Activated naive CD4-positive, alpha-beta T cell treated with anti-CD3 and anti-CD28 coated beads, Interleukin-2, amount 50 U/mL, for 72 hours (primary cell): ENCODE measurements around the gene SPTB. TPM values are rescaled to one million over a fixed set of nuclear protein-coding genes. Genes with fewer than 3 reads are reported as not detected.

Experiments
- ATAC-seq, 2 donors: fragments of 150-1000 bp; cut with Tn5 transposase; 2 replicates each; pipeline ENCODE4 v1.10.0; 2021; ENCODE audit warnings: mild to moderate bottlenecking in 2 of 2, moderate library complexity in 2 of 2
- DNase-seq, 2 donors: peaks; one replicate each; pipeline ENCODE4 v3.0.0; 2021 to 2022; ENCODE audit warnings: low spot score in 2 of 2
- H3K27ac Mint-ChIP-seq, 2 donors: one replicate each; pipeline ENCODE4 v1.8.0; 2022; ENCODE audit warnings: mild to moderate bottlenecking in 2 of 2, mixed read lengths in 2 of 2
- H3K36me3 Mint-ChIP-seq, 2 donors: one replicate each; pipeline ENCODE4 v1.8.0; 2022; ENCODE audit warnings: mixed read lengths in 2 of 2
- H3K9me3 Mint-ChIP-seq, 2 donors: one replicate each; pipeline ENCODE4 v1.8.0; 2022; ENCODE audit warnings: mixed read lengths in 2 of 2
- total RNA-seq, 2 donors: library from RNA; stranded (reverse); gene quantifications; one replicate each; pipeline ENCODE4 v1.2.3, GENCODE V29; 2022

SPTB gene
- total RNA-seq, 2 donors from 2014 or later = 0.41 to 0.66 TPM

DNA sequence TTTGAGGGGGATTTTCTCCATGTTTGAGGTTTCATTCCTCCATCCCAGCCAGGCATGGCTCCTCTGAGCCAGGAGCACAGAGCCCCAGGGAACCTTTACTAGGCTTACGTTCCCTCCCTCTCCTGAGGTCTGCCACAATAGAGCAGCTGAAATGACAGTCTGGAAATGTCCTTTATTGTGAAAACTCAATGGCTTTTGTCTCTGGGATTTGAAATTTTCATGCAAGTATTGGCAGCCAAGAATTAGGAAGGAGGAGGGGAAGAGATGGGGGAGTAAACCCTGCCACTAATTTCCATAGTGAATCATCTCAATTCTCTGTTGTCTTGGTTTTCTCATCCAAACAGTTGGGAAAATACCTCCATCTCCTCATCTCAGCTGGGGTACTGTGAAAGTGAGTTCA lies 178.0 kb downstream of the SPTB start:
- no peak overlapping the region for H3K27ac Mint-ChIP-seq
- H3K36me3 Mint-ChIP-seq = no peaks in the 10 kb centered on the region
- DNase-seq (no peak), ATAC-seq (no peak)
- no peaks in the 10 kb centered on the region for H3K9me3 Mint-ChIP-seq

DNA sequence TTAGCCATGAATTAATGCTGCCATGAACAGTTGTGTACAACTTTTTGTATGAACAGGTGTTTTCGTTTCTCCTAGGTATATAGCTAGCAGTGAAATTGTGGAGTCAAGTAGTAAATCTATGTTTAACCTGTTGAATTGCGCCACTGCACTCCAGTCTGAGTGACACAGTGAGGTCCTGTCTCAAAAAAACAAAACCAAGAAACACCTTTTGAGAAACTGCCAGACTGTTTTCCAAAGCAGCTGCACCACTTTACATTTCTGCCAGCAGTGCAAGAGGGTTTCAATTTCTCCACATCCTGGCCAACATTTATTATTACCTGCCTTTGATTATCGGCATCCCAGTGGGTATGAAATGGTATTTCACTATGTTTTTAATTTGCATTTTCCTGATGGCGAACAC lies 178.8 kb downstream of the SPTB start:
- H3K27ac Mint-ChIP-seq = no peak overlapping the region
- no peak for ATAC-seq
- no peak for DNase-seq
- H3K36me3 Mint-ChIP-seq = no peaks in the 10 kb centered on the region
- no peaks in the 10 kb centered on the region for H3K9me3 Mint-ChIP-seq

DNA sequence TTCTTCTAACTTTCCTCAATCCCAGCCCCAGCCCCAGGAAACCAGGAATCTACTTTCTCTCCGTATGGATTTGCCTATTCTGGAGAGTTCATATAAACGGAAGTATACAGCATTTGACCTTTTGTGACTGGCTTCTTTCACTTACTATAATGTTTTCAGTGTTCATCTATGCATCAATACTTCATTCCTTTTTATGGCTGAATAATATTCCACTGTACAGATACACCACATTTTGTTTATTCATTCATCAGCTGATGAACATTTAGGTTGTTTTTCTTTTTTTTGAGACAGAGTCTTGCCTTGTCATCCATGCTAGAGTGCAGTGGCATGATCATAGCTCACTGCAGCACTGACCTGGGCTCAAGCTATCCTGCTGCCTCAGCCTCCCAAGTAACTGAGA lies 179.4 kb downstream of the SPTB start:
- no peaks in the 10 kb centered on the region for H3K9me3 Mint-ChIP-seq
- ATAC-seq (no peak), DNase-seq (no peak)
- H3K36me3 Mint-ChIP-seq = no peaks in the 10 kb centered on the region
- H3K27ac Mint-ChIP-seq = no peak overlapping the region

DNA sequence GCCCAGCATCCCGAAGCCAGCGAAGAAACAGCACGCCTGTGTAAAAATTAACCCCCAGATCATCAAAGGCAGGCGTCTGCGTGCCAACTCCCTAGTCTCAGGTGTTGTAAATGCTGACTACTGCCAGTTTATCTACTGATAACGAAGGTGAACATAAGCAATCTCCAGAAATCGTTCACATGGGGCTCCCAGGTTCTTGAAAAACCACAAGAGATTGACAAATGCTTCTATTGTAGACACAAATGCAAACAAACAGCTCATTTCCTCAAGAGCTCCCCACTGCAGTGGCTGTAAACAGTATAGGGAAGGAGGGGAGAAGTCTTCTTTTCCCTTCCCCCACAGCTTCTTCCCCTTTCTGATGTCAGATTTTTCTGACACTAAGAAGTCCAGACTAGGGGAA lies 180.8 kb downstream of the SPTB start:
- DNase-seq (no peak), ATAC-seq (no peak)
- H3K27ac Mint-ChIP-seq = no peak overlapping the region
- H3K36me3 Mint-ChIP-seq = no peaks in the 10 kb centered on the region
- no peaks in the 10 kb centered on the region for H3K9me3 Mint-ChIP-seq

DNA sequence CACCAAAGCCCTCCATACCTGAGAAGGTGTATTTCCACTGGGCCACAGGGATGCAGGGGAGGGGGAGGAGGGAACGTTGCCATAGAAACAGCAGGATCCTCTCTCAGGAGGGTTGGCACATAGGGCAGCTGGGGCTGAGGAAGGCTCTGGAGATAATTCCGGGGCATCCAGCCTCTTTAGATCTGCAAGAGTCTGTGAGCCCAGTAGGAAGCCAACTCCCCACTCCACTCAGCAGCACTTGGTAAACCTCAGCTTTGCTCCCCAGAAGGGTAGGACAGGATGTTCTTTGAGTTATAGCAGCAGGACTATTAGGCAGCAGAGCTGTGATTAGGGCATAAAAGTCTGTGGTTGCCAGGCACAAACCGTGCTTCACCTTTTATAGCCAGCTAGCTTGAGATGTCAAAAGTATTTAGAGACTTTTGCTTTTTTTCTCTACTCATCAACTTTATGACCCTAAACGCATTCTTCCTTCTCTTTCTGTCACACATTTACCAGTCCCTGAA lies 183.3 kb downstream of the SPTB start:
- Mint-ChIP-seq H3K9me3 (no peaks in the 10 kb centered on the region), H3K27ac (no peak overlapping the region), H3K36me3 (no peaks in the 10 kb centered on the region)
- DNase-seq (no peak), ATAC-seq (no peak)

Other genes with a start within 250 kb of the SPTB start
- 1 to 10 TPM in 1 of 2 donors, under 1 TPM in 1; 0.66 to 1.1 TPM for gene PLEKHG3, start 175.5 kb downstream of the SPTB start, total RNA-seq
- 10 to 100 TPM; 28.4 to 67.5 TPM for gene CHURC1, start 34.5 kb upstream of the SPTB start, total RNA-seq
- gene GPX2, start 62.8 kb upstream of the SPTB start, total RNA-seq = not detected
- 1 to 10 TPM; 6.5 to 7.0 TPM for gene RAB15, start 92.4 kb upstream of the SPTB start, total RNA-seq
- 10 to 100 TPM; 17.2 to 30.9 TPM for gene FNTB, start 107.0 kb upstream of the SPTB start, total RNA-seq
- 100 to 1,000 TPM in 1 of 2 donors, 10 to 100 TPM in 1; 84.2 to 107 TPM for gene MAX, start 222.6 kb upstream of the SPTB start, total RNA-seq